GM18502 (cell line): ENCODE measurements around the gene PPP6R2.

Experiments
- ATAC-seq: cut with Tn5 transposase; IDR thresholded peaks from one replicate; pipeline ENCODE4 v1.9.1; 2021; ENCODE audit warnings: mild to moderate bottlenecking; ENCODE audit not compliant: unreplicated experiment, poor library complexity

Gene PPP6R2

DNA sequence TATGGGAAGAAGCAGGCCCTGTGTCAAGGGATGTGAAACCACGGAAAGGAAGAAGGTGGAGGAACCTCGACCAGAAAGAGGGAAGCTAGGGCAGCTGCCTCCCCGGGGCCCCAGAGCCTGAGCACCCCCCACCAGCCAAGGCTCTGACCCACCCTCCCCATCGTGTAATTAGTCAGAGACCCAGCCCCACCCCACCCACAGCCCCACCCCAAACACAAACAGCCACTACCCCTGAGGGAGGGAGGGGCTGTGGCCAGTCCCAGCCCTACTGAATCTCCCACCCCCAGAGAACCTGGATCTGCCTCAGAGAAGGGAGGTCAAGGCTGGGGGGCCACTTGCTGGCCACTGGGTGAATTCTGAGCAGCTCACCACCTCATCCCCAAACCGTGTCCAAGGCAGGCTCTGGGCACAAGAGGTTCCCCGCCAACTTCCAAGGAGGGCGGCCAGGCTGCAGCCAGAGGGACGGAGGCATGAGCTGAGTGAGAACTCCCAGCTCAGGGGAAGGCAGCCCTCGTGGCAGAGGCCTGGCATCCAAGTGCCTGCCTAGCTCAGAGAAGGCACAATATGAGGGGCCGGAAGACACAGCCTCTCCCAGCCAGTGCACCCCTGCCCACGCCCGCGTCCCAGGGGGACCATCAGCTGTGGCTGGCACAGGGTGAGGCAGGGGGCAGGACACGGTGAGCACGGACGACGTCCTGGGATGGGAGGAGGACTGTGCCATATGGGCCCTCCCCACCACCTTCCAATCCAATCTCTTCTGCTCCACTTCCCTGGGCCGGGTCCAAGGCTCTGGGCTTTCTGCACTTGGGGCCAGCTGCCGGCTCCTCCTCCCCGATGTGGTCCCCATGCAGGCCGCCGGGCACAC, 38.4 kb upstream of the PPP6R2 start:
- no peak for ATAC-seq

- no peak for ATAC-seq
Measured at GRCh38 chr22:50305393-50305922, 37.7 kb upstream of the PPP6R2 start.

DNA sequence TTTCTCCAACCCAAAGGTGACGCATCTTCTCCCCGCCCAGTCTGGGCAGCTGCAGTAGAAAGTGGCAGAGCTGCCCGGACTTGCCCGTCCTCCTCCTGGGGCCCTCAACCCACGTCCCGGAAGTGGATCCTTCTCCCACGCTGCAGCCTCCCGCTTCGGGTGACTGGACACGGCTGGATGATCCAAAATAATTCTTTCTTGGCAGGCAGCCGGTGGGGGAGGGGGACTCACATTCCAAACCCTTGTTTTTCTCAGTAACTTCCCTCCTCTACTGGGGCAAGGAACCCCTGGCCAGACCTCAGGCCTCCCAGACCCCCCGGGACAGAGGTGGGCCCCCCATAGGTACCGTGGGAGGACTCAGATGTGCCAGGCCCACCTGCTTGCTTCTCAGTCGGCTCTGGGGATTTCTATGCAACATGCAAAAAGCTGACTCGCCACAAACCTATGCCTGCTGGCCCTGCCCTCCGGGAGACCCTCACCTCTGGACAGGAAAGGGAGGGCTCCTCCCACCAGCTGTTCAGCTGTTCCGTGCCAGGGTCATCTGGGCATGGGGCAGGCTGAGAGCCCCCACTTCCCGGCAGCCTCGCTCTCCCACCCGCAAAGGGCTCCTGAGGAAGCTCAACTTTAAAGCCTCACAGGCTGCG, 37.1 kb upstream of the PPP6R2 start:
- ATAC-seq: no peak

DNA sequence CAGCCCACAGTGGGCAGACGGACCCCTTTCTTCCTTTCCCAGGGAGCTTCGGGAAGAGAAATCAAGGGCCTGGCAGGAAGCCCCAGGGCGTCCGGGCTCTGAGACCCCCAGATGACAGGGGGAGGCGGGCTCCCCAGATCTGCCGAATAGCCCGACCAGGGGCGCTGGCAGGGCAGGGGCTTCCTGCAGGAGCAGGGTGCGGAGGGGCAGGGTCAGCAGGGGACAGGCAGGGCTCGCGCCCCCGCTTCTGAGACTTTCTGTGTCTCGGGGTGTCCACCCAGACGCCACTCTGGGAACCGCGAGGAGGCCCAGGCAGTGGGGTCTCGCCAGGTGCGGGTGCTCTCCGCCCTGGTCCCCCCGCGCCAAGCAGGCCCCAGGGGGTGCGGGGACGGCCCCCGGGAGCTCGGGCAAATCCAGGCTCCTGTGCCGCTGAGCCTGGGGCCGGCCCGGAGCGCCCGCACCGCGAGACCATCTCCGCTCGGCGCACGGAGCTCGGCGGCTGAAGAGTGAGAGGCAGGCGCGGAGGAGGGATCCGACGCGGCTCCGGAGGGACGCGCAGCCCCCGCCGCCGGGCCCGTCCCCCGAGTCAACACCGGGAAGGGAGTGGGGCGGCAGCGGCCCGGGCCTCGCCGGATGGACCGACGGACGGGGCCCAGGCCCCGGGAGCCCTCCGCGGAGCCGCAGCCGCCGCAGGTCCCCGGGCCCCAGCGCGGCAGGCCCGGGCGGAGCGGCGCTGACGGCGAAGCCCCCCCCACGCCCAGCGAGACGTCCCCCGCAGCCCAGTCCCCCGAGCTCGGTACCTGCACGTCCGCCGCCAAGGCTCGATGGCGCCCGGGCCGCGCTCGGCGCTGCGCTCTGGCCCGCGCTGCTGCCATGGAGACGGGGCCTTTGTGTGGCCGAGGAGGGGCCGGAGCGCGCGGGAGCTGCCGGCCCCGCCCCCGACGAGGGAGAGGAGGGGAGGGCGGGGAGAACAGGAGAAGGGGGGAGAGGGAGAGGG, 36.1 kb upstream of the PPP6R2 start, which contains the start of gene PLXNB2:
Gene PLXNB2 (minus strand): TSS at position 894 of the 997 bp plus-strand sequence. CDS start 17,062 bp downstream, outside the sequence.
- ATAC-seq: peak; percentile 43

DNA sequence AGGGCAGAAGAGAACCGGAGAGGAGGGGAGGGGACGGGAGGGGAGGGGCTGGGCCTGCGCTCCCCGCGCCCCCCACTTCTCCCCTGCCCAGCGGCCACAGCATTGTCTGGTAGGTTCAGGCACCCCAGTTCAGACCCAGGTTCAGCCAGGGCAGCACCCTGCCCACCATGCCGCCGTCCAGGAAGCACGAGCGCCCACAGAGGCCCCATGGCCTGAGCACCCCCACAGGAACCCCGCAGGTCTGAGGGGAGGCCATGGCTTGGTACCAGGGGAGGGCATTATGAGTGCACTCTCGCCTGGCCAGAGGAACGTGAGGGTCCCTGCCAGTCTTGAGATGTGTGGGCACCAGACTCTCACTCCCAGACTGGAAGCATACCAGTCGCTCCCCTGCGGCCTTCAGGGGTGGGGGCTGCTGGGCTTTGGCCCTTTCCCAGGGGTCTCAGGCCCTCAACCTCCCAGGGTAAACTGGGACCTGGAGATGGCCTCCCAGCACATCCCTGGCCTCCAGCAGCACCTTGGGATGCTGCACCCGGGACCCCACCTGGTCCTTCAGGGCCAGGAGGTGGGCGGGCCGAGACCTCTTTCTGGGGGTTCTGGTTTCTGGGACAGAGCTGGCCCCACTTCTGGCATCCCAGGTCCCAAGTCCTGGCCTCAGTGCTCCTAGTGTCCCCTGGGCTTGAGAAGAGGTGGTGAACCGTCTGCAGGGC, 35.1 kb upstream of the PPP6R2 start:
- ATAC-seq: no peak

GRCh38 chr22:50308597-50308935, 34.6 kb upstream of the PPP6R2 start:
- ATAC-seq: no peak

GRCh38 chr22:50308986-50309600, 34.0 kb upstream of the PPP6R2 start:
- ATAC-seq: no peak

GRCh38 chr22:50309601-50309991, 33.5 kb upstream of the PPP6R2 start:
- ATAC-seq: no peak

GRCh38 chr22:50310031-50310722, 33.0 kb upstream of the PPP6R2 start:
- ATAC-seq: no peak

GRCh38 chr22:50310949-50311444, 32.1 kb upstream of the PPP6R2 start:
- no peak for ATAC-seq

DNA sequence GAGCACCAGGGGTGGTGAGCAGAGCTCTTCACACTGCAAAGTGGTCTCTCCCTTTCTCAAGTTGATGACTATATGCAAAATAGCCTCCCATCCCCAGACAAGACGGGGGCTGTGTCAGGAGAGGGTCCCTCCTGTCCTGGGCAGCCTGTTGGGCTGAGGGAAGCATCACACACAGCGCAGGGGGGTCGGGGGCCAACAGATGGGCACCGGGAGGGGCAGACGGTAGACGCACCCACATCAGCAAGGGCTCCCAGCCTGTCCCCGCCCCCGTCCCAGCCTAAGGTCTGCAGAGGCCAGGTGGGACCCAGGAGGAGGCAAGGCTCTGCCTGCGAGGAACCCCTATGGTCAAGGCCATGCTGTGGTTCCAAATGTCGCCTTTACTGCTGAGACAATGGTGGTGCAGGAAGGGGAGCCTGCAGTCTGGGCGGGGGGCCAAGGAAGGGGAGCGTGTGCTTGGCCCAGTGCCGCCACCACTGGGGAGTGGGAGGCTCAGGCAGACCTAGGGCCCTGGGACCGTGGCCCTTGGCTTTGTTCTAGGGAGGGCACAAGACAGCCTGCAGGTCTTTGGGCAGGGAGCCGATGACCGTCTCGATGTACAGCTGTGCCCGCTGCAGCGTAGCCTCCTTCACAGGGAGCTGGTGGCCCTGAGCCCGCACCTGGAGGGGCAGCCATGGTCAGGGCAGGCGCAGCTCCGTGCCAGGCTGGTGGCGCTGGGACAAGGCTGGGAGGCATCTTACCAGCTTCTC, 31.3 kb upstream of the PPP6R2 start:
- ATAC-seq: no peak

DNA sequence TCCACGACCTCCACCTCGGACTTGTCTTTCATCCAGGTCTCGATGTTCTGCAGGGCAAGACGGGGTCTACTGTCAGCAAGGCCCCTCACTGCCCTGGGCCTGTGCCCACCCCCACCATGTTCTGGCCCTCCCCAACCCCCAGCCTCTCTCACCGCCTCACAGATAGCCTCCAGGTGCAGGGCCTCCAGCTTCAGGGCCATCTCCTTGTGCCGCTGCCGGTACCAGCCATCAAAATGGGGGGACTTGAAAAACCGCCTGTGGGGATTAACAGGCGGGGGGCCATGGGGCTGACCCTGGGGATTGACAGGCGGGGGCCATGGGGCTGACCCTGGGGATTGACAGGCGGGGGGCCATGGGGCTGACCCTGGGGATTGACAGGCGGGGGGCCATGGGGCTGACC, 30.8 kb upstream of the PPP6R2 start:
- ATAC-seq: no peak

- no peak for ATAC-seq
Measured at GRCh38 chr22:50313021-50313420, 30.1 kb upstream of the PPP6R2 start.

- no peak for ATAC-seq
Measured at GRCh38 chr22:50313600-50313999, 29.5 kb upstream of the PPP6R2 start.

GRCh38 chr22:50314081-50314454, 29.1 kb upstream of the PPP6R2 start:
- ATAC-seq: peak; percentile 19

GRCh38 chr22:50314455-50315288, 28.5 kb upstream of the PPP6R2 start:
- ATAC-seq: peak; percentile 73
